Measurements from ENCODE around the gene RIBC2.
A peak's percentile ranks its signal among the peaks of the same experiment; 100 is the strongest.
"Not testable (repeated sequence)": the region's sequence is repeated elsewhere in the genome, so short reads cannot be mapped to it uniquely, and the experiment has no call there.

RIBC2 gene

DNA sequence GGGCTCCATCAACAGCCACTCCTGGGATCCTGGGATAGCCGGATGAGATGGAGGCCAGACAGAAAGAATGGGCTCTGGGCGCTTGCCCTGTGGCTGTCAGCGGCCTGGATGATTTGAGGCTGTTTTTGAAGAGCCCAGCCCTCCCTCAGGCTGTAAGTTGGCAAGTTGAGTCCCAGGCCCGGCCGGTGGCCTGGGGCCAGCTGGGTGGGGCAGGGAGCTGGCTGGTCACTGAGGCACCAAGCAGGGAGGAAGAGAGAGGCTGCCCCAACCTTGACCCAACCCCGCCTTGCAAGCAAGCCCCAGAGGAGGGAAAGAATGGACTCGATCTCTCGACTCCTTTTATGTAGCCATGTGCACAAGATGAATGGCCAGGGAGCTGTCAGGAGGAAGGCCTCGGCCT is 34.9 kb downstream of the RIBC2 start:
- DNase-seq, result no peak

DNA sequence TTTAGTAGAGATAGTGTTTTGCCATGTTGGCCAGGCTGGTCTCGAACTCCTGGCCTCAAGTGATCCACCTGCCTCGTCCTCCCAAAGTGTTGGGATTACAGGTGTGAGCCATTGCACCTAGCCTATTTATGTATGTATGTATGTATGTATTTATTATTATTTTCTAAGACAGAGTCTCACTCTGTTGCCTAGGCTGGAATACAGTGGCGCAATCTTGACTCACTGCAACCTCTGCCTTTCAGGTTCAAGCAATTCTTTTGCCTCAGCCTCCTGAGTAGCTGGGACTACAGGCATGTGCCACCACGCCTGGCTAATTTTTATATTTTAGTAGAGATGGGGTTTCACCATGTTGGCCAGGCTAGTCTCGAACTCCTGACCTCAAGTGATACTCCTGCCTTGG is 35.9 kb downstream of the RIBC2 start:
- DNase-seq, result not testable (repeated sequence)

DNA sequence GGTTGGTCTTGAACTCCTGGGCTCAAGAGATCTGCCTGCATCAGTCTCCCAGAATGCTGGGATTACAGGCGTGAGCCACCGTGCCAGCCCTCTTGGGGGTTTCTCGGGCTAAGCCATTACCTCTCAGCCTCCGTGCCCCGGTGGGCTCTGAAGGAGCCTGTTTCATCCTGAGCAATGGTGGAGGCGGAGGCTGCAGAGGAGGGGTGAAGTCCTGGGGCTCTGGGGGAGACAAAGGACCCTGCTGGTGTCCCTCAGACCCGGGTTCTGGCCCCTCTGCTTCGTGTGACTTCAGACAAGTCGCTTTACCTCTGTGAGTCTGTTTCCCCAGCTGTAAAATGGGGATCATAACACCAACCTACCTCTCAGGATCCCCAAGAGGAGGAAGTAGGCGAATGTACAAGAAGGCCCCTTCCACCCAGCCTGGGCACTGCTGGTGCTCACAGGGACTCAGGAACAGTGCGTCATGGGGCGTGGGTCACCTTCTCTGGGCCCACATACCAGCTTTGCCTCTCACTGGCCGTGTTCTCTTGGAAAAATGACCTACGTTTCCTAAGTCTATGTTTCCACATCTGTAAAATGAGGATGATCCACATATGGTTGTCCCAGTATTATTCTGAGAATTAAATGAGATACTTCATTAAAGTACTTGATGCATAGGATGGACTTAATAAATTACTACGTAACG is 36.8 kb downstream of the RIBC2 start:
- no peak for DNase-seq

- DNase-seq, result no peak
Observed at GRCh38 chr22:45450921-45451651, 37.6 kb downstream of the RIBC2 start.

DNA sequence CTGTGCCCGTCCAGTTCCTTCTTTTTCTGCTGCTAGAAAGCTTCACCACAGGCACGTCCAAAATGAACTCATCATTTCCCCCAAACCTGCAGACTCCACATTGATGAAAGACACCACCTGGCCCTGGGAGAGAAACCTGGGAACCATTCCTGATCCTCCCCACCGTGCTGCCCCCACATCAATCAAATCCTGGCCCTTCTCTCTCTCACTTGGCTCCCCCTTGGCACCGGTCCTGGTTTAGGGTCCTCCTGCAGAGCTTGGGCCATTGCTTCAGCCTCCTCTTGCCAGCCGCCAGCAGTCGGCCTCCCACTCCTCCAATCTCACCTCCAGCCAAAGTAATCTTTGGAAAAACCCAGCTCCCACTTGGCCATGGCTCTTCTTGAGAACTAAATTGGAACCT is 38.5 kb downstream of the RIBC2 start:
- DNase-seq, result no peak

DNA sequence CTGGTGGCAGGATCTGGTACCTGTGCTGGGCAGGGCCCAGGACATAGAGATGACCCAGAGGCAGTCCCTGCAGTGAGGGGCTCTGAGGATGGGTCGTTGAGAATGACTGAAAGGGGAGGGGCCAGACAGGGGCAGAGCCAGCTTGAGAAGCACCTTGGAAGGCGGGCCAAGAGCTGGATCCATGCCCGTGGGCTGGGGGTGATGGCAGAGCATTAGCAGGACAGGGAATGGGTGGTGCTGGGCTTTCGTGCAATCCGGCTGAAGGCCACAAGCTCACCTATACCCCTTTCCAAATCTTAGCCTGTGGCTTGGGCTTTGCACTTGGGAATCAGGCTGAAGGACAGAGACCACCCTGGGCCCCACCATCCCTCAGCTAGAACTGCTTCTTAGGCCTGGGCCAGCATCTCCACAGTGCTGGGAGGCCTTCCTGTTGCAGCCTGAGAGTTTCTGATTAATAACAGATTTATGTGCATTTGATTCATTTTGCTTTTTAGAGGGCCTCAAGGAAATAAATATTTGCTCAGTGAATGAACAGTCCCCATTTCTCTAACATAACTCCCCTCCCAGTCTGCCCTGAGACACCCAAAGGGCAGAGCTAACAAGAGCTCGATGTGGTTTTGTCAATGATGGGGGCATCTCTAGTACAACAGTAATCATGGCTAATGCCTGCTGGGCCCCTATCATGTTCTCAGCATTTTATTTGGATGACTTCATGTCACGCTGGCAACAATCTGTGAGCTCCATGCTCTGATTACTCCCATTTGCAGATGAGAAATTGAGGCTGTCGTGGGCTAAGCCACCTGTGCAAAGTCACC is 39.3 kb downstream of the RIBC2 start:
- DNase-seq, result no peak

DNA sequence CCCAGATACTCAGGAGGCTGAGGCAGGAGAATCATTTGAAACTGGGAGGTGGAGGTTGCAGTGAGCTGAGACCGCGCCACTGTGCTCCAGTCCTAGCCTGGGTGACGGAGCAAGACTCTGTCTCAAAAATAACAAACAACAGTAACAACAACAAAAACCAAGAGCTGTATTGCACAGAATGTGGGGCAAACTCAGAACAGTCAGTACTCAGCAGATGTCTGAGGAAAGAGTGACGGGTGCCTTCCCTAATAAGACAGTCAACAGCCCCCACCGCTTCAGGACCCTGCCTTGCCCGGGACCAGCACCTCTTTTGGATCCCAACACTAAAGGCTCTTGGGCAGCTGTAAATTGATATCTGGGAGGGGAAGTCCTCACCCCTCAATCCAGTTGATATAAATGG is 40.3 kb downstream of the RIBC2 start:
- no peak for DNase-seq

- DNase-seq, result no peak
Observed at GRCh38 chr22:45454275-45454674, 40.8 kb downstream of the RIBC2 start.

DNA sequence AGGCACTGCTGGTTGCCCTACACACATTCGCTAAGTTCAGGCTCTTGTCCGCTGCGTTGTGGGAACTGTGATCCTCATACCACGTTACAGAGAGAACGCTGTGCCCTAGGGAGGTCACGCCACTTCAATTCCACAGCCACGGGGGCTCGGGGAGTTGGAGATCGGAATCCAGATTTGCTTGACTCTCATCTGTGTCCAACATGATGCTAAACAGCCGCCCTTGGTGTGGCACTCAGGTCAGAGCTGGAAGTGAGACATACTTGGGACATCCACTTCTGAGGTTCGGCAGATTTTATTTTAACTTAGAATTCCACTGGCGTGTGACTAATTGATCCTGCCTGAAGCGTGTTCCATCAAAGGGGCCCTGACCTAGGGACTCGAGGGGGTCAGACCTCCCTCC is 41.7 kb downstream of the RIBC2 start:
- DNase-seq, result no peak

DNA sequence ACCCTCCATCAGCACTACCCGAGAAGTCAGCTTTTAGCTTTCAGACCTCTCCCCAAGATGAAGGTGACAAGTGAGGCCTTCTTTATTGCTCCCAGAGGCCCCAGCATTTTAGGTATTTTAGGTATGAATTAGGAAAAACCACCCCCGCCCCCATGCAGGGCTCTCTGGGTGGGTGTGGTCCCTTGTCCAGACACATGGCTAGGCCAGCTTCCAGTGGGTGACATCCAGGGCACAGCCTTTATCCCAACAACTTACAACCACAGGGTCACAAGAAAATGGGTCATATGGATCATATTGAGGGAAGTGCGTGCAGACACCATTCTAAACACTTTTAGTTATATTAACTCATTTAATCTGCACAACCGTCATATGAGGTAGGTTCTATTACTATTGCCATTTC is 42.1 kb downstream of the RIBC2 start:
- DNase-seq, result no peak

DNA sequence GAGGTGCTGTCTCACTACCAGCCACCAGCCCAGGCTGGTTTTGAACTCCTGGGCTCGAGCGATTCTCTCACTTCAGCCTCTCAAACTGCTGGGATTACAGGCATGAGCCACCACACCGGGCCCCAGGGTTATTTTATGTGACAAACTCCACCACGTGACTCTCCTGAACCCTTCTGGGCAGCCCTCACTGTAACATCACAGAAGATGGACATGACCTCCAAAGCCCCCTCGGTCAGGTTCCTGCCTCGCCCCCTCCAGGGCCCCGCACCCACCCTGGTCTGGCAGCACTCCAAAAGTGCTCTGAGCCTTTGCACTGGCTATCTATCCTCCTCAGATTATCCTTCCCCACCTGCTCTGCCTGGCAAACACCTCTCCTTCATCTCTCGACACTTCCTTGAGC is 43.3 kb downstream of the RIBC2 start:
- DNase-seq, result no peak

DNA sequence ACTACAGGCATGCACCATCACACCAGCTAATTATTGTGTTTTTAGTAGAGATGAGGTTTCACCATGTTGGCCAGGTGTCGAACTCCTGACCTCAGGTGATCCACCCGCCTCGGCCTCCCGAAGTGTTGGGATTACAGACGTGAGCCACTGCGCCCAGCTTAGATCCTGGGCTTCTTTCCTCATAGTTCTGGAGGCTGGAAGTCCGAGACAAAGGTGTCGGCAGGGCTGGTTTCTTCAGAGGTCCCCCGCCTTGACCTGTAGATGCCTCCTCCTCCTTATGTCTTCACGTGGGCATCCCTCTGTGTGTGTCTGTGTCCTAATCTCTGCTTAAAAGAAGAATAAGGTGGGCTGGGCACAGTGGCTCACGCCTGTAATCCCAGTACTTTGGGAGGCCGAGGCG is 45.0 kb downstream of the RIBC2 start:
- no peak for DNase-seq

DNA sequence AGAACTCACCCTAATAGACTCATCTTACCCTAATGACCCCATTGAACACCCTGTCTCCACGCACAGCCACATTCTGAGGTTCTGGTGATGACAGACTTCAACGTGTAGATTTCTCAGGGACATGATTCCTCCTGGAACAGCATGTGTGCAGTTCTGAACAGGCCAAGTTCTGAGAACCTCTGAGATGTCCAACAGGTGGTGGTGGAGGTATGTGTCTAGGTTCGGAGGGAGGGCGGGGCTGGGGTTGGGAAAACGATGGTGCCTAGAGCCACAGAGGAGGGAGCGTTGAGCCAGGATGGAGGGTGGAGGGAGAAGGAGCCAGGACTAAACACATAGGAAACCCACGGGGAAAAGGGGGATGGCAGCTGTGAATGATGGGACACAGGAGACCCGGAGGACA is 45.7 kb downstream of the RIBC2 start:
- DNase-seq, result no peak

GRCh38 chr22:45460288-45461109 is 47.0 kb downstream of the RIBC2 start:
- DNase-seq, result no peak

DNA sequence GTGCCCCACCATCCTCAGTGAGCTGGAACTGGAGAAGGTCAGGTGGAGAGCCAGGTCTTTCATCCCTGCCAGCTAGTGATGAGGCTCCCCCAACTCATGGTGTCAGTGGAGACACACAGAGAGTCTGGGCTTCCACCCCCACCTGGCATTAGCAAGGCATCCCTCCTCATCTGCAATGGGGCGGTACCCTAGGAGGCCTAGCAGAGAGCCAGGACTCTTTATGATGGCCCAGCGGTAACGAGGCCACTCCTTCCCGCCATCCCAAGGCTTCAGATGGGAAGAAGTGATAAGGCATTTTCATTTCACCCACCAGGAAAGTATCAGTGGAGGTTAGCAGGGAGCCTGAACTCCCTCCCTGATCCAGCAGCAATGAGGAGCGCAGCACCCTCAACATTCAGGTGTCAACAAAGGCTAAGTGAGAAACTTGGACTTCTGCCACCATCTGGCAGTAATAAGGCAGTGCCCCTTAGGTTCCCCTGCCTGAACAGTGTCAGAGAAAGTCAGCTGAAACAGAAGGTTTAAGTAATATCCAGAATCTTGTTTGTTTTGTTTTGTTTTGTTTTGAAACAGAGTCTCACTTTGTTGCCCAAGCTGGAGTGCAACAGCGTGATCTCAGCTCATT is 48.7 kb downstream of the RIBC2 start:
- no peak for DNase-seq

GRCh38 chr22:45463691-45464090 is 50.2 kb downstream of the RIBC2 start:
- DNase-seq, result not testable (repeated sequence)

GRCh38 chr22:45465633-45466032 is 52.1 kb downstream of the RIBC2 start:
- no peak for DNase-seq

DNA sequence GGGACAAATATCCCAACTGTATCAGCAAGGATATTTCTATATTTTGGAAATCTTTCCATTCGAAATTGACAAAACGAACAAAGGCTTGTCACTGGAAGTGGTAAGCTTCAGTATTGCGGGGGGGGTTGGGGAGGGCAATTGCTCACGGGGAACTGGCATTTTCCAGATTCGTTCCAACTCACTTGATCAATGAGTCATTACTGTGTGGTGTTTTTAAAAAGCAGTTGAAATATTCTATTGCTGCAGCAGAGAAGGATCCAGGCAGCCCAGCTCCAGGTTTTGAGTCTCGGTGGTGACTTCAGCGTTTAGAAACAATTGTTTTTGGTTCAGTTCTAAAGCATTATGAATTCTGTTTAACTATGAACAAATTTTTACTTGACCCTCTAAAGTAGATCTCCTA is 55.4 kb downstream of the RIBC2 start:
- DNase-seq, result no peak

DNA sequence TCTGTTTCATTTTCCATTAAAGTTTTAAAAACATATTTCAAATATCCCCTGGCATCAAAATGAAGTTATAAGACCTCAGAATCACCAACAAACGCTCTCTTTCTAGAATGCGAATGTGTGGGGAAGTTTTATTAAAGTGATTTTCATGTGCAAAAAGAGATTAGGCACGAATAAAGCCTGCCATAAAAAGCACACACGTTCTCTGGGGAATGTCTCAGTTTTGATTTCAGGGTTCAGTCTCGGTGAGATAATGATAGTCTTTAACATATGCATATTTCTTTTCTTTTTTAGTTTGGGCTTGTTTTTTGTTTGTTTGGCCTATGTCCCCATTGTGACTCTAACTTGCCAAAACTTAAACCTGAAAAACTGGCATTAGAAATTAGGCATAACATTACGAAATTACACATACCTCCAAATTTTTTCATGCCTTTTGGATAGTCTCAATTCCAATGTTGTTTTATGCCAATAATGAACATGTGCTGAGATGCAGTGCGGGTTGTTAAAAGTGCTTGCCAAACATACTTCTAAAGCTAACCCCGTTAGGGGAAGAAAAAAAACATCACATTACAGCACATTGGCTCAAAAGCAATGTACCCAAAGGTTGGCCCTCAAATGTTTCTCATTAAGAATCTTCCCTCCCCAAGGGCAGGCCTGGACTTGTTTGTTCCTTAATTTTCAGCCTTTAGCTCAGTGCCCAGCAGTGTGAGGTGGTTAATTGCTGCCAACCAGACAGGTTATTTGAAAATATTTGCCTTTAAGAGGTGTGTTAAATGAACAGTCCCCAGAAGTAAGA is 56.0 kb downstream of the RIBC2 start:
- DNase-seq, result peak in 2 of 56 donors; percentile 7 to 18

DNA sequence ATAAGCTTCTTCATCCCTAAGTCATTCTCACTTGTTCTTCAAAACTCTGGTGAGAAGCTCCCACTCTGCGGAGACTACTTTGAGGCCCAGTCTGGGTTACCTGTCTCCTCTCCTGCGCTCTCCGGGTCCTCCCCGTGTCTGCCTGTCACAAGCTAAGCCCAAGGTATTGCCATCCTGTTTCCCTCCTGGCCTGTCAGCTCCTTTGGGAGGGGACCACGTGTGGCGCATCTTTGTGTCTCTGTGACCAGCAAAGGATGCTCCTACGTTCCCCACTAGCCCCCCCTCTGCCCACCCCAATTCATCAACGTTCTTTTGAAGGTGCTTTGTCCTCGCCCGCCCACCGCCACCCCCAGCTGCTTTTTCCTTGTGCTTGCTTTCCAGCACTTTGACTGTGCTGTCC is 57.4 kb downstream of the RIBC2 start:
- DNase-seq, result no peak

Measured in amygdala (tissue), 56 donors.